Neural progenitor cell (in vitro differentiated cells): ENCODE measurements around the gene RNF7. TPM values are rescaled to one million over a fixed set of nuclear protein-coding genes. Genes with fewer than 3 reads are reported as not detected.
A peak's percentile ranks its signal among the peaks of the same experiment; 100 is the strongest.

ENCODE experiments used
- DNase-seq: peaks from one replicate; pipeline ENCODE4 v3.0.0-alpha.2; 2016; ENCODE audit warnings: low spot score
- H2AFZ ChIP-seq: fragments of 200-600 bp; sonication (generic); replicated peaks from 2 replicates; pipeline ENCODE4 v1.6.1; 2016; ENCODE audit warnings: antibody characterized with exemption
- H3F3A ChIP-seq: fragments of 200-600 bp; sonication (generic); 2 replicates; pipeline ENCODE4 v1.6.1; 2016; ENCODE audit warnings: antibody characterized with exemption, low read depth
- H3K27ac ChIP-seq: fragments of 200-600 bp; sonication (generic); 2 replicates; pipeline ENCODE4 v1.5.1; 2016; ENCODE audit warnings: mild to moderate bottlenecking
- H3K27me3 ChIP-seq: fragments of 200-600 bp; sonication (generic); 2 replicates; pipeline ENCODE4 v1.6.1; 2016; ENCODE audit warnings: mild to moderate bottlenecking, moderate library complexity
- H3K36me3 ChIP-seq: fragments of 200-600 bp; sonication (generic); 2 replicates; pipeline ENCODE4 v1.5.1; 2016
- H3K4me1 ChIP-seq: fragments of 200-600 bp; sonication (generic); 2 replicates; pipeline ENCODE4 v1.6.1; 2016; ENCODE audit warnings: mixed run types
- H3K4me2 ChIP-seq: fragments of 200-600 bp; sonication (generic); 2 replicates; pipeline ENCODE4 v1.6.1; 2016
- H3K4me3 ChIP-seq: fragments of 200-600 bp; sonication (generic); 2 replicates; pipeline ENCODE4 v1.5.1; 2016
- H3K79me2 ChIP-seq: fragments of 200-600 bp; sonication (generic); 2 replicates; pipeline ENCODE4 v1.6.1; 2016; ENCODE audit warnings: low read depth
- H3K9ac ChIP-seq: fragments of 200-600 bp; sonication (generic); 2 replicates; pipeline ENCODE4 v1.6.1; 2016
- H3K9me3 ChIP-seq: fragments of 200-600 bp; sonication (generic); 2 replicates; pipeline ENCODE4 v1.5.1; 2016; ENCODE audit warnings: low read depth
- H4K20me1 ChIP-seq: fragments of 200-600 bp; sonication (generic); 2 replicates; pipeline ENCODE4 v1.6.1; 2016; ENCODE audit warnings: low read depth
- H3K27ac Mint-ChIP-seq: 3 replicates; pipeline ENCODE4 v1.8.0; 2021; ENCODE audit warnings: mixed read lengths
- H3K27me3 Mint-ChIP-seq: 2 replicates; pipeline ENCODE4 v1.8.0; 2022; ENCODE audit warnings: low read depth, mild to moderate bottlenecking, inconsistent platforms, moderate library complexity, mixed read lengths; ENCODE audit not compliant: insufficient read depth
- H3K36me3 Mint-ChIP-seq: 3 replicates; pipeline ENCODE4 v1.8.0; 2021; ENCODE audit warnings: mixed read lengths
- H3K4me1 Mint-ChIP-seq: 3 replicates; pipeline ENCODE4 v1.8.0; 2021; ENCODE audit warnings: mixed read lengths
- H3K4me3 Mint-ChIP-seq: 3 replicates; pipeline ENCODE4 v1.8.0; 2021; ENCODE audit warnings: mild to moderate bottlenecking, moderate library complexity, mixed read lengths
- H3K9me3 Mint-ChIP-seq: 3 replicates; pipeline ENCODE4 v1.8.0; 2020; ENCODE audit warnings: mixed read lengths
- CTCF ChIP-seq: fragments of 200-600 bp; sonication (generic); IDR thresholded peaks from 2 replicates; pipeline ENCODE4 v1.5.1; 2017; ENCODE audit warnings: antibody characterized with exemption, mild to moderate bottlenecking
- EZH2 ChIP-seq: fragments of 200-600 bp; sonication (generic); IDR thresholded peaks from 2 replicates; pipeline ENCODE4 v1.6.1; 2017; ENCODE audit warnings: antibody characterized with exemption, mild to moderate bottlenecking, moderate library complexity
- EZH2phosphoT487 ChIP-seq: fragments of 200-600 bp; sonication (generic); IDR thresholded peaks from 2 replicates; pipeline ENCODE4 v1.6.1; 2017; ENCODE audit warnings: antibody characterized with exemption
- total RNA-seq: library from RNA; depleted of rRNA; stranded (reverse); fragments of >200 nt; gene quantifications from 2 replicates; pipeline ENCODE4 v1.2.3, GENCODE V29; 2015; ENCODE audit warnings: low replicate concordance

RNF7 gene
- total RNA-seq, 1 donor from 2014 or later: 105 TPM

GRCh38 chr3:141729240-141729639, 8.9 kb upstream of the RNF7 start:
- Histone ChIP-seq H3K27ac (no peak overlapping the region), H3K4me1 (no peaks in the 10 kb centered on the region), H3F3A (no peaks in the 10 kb centered on the region), H3K27me3 (no peaks in the 10 kb centered on the region), H3K9ac (no peak overlapping the region), H4K20me1 (no peaks in the 10 kb centered on the region), H3K4me3 (no peak overlapping the region), H3K4me2 (no peak overlapping the region), H3K9me3 (no peaks in the 10 kb centered on the region), H3K36me3 (no peaks in the 10 kb centered on the region), H3K79me2 (no peaks in the 10 kb centered on the region), H2AFZ (no peak overlapping the region)
- Mint-ChIP-seq H3K27me3 (peaks cover 2% of the 10 kb centered on the region), H3K9me3 (no peaks in the 10 kb centered on the region), H3K4me3 (no peak overlapping the region), H3K27ac (no peak overlapping the region), H3K36me3 (no peaks in the 10 kb centered on the region), H3K4me1 (no peaks in the 10 kb centered on the region)
- peak; percentile 25 for TF ChIP-seq CTCF
- TF ChIP-seq EZH2phosphoT487: no peak
- no peak for TF ChIP-seq EZH2
- no peak for DNase-seq

GRCh38 chr3:141735176-141735575, 2.9 kb upstream of the RNF7 start:
- H3K9ac ChIP-seq: no peak overlapping the region
- no peaks in the 10 kb centered on the region for H3K36me3 Mint-ChIP-seq
- H3K4me1 ChIP-seq: peaks cover 11% of the 10 kb centered on the region
- no peak overlapping the region for H3K27ac Mint-ChIP-seq
- no peaks in the 10 kb centered on the region for H3K36me3 ChIP-seq
- H3K4me2 ChIP-seq: no peak overlapping the region
- H4K20me1 ChIP-seq: peaks cover 1% of the 10 kb centered on the region
- peaks cover 2% of the 10 kb centered on the region for H3K27me3 Mint-ChIP-seq
- H3K9me3 Mint-ChIP-seq: no peaks in the 10 kb centered on the region
- no peaks in the 10 kb centered on the region for H3K9me3 ChIP-seq
- no peaks in the 10 kb centered on the region for H3K27me3 ChIP-seq
- H2AFZ ChIP-seq: no peak overlapping the region
- H3F3A ChIP-seq: peaks cover 4% of the 10 kb centered on the region
- H3K4me3 ChIP-seq: no peak overlapping the region
- no peak overlapping the region for H3K27ac ChIP-seq
- H3K79me2 ChIP-seq: peaks cover 20% of the 10 kb centered on the region
- DNase-seq: no peak
- TF ChIP-seq EZH2phosphoT487 (no peak), CTCF (no peak), EZH2 (no peak)
- no peak overlapping the region for H3K4me3 Mint-ChIP-seq
- H3K4me1 Mint-ChIP-seq: peaks cover 10% of the 10 kb centered on the region

GRCh38 chr3:141735770-141736465, 2.2 kb upstream of the RNF7 start:
- Mint-ChIP-seq H3K27ac (no peak overlapping the region), H3K27me3 (peaks cover 2% of the 10 kb centered on the region), H3K9me3 (no peaks in the 10 kb centered on the region), H3K4me1 (peaks cover 17% of the 10 kb centered on the region), H3K36me3 (no peaks in the 10 kb centered on the region), H3K4me3 (no peak overlapping the region)
- H3K27me3 ChIP-seq: no peaks in the 10 kb centered on the region
- H3K36me3 ChIP-seq: no peaks in the 10 kb centered on the region
- H3K4me3 ChIP-seq: no peak overlapping the region
- H3K9ac ChIP-seq: no peak overlapping the region
- peaks cover 4% of the 10 kb centered on the region for H3F3A ChIP-seq
- H3K4me2 ChIP-seq: no peak overlapping the region
- peaks cover 18% of the 10 kb centered on the region for H3K4me1 ChIP-seq
- H3K27ac ChIP-seq: no peak overlapping the region
- peaks cover 6% of the 10 kb centered on the region for H4K20me1 ChIP-seq
- TF ChIP-seq EZH2: no peak
- TF ChIP-seq EZH2phosphoT487: no peak
- no peak for TF ChIP-seq CTCF
- H2AFZ ChIP-seq: peak overlapping the region; percentile 59
- H3K79me2 ChIP-seq: peaks cover 27% of the 10 kb centered on the region
- DNase-seq: no peak
- H3K9me3 ChIP-seq: no peaks in the 10 kb centered on the region
